ENCODE results near the gene GPC1. TPM values are rescaled to one million over a fixed set of nuclear protein-coding genes. Genes with fewer than 3 reads are reported as not detected.

The GPC1 gene
- total RNA-seq, 1 donor from 2014 or later, result 91.4 TPM

GRCh38 chr2:240512666-240513535 is 77.4 kb downstream of the GPC1 start:
- Mint-ChIP-seq H3K27ac (no peak overlapping the region), H3K4me1 (ENCODE audit: low read depth) (peaks cover 1% of the 10 kb centered on the region)
- peak; percentile 7 for DNase-seq (ENCODE audit: low spot score, unreplicated experiment)

GRCh38 chr2:240513549-240514287 is 78.3 kb downstream of the GPC1 start:
- no peak overlapping the region for H3K27ac Mint-ChIP-seq
- no peaks in the 10 kb centered on the region for H3K9me3 Mint-ChIP-seq (ENCODE audit: low read depth)
- peaks cover under 1% of the 10 kb centered on the region for H3K27me3 Mint-ChIP-seq
- H3K36me3 Mint-ChIP-seq (ENCODE audit: insufficient read depth), result peaks cover 6% of the 10 kb centered on the region
- peak; percentile 69 for DNase-seq (ENCODE audit: low spot score, unreplicated experiment)
- peaks cover 1% of the 10 kb centered on the region for H3K4me1 Mint-ChIP-seq (ENCODE audit: low read depth)
- H3K4me3 Mint-ChIP-seq (ENCODE audit: low read depth), result no peak overlapping the region
- TF ChIP-seq CTCF (IDR thresholded peaks at IDR 0.05; ENCODE audit: unreplicated experiment), result peak; percentile 89

More at GRCh38 chr2:240512666-240513535, 77.4 kb downstream of the GPC1 start:
- peaks cover 8% of the 10 kb centered on the region for H3K36me3 Mint-ChIP-seq (ENCODE audit: insufficient read depth)
- H3K4me3 Mint-ChIP-seq (ENCODE audit: low read depth), result no peak overlapping the region
- TF ChIP-seq CTCF (IDR thresholded peaks at IDR 0.05; ENCODE audit: unreplicated experiment), result no peak
- no peaks in the 10 kb centered on the region for H3K9me3 Mint-ChIP-seq (ENCODE audit: low read depth)
- no peaks in the 10 kb centered on the region for H3K27me3 Mint-ChIP-seq

GRCh38 chr2:240514631-240515030 is 79.2 kb downstream of the GPC1 start:
- H3K27ac Mint-ChIP-seq, result no peak overlapping the region
- no peak for TF ChIP-seq CTCF (IDR thresholded peaks at IDR 0.05; ENCODE audit: unreplicated experiment)

GRCh38 chr2:240517342-240517741 is 81.9 kb downstream of the GPC1 start:
- Mint-ChIP-seq H3K27me3 (peaks cover 11% of the 10 kb centered on the region), H3K9me3 (ENCODE audit: low read depth) (peaks cover 2% of the 10 kb centered on the region), H3K4me3 (ENCODE audit: low read depth) (no peak overlapping the region), H3K27ac (no peak overlapping the region), H3K4me1 (ENCODE audit: low read depth) (peaks cover 1% of the 10 kb centered on the region), H3K36me3 (ENCODE audit: insufficient read depth) (peaks cover 20% of the 10 kb centered on the region)
- DNase-seq (ENCODE audit: low spot score, unreplicated experiment), result no peak
- TF ChIP-seq CTCF (IDR thresholded peaks at IDR 0.05; ENCODE audit: unreplicated experiment), result no peak

More at GRCh38 chr2:240514631-240515030, 79.2 kb downstream of the GPC1 start:
- Mint-ChIP-seq H3K4me1 (ENCODE audit: low read depth) (peaks cover 1% of the 10 kb centered on the region), H3K4me3 (ENCODE audit: low read depth) (no peak overlapping the region), H3K27me3 (peaks cover 2% of the 10 kb centered on the region), H3K9me3 (ENCODE audit: low read depth) (no peaks in the 10 kb centered on the region), H3K36me3 (ENCODE audit: insufficient read depth) (peaks cover 6% of the 10 kb centered on the region)
- peak; percentile 5 for DNase-seq (ENCODE audit: low spot score, unreplicated experiment)

Small RNA genes within 50 kb of the gene (microRNA-seq; reads per million reads assigned to microRNA genes)
- gene MIR149 (ENCODE audit: borderline number of aligned reads, unreplicated experiment), result 12,898 reads per million, percentile 94 among the genes with 10 or more reads in this experiment

Other genes with a start within 250 kb of the GPC1 start
- 29.0 and 29.2 TPM in 2 replicates for gene ANKMY1, start 122.3 kb downstream of the GPC1 start, total RNA-seq
- 4.9 and 6.4 TPM in 2 replicates for gene DUSP28, start 124.7 kb downstream of the GPC1 start, total RNA-seq
- gene RNPEPL1, start 132.8 kb downstream of the GPC1 start, total RNA-seq, result 50.8 and 52.2 TPM in 2 replicates
- gene CAPN10, start 151.1 kb downstream of the GPC1 start, total RNA-seq, result 65.5 and 67.2 TPM in 2 replicates
- 5.8 and 6.5 TPM in 2 replicates for gene GPR35, start 189.8 kb downstream of the GPC1 start, total RNA-seq
- gene AQP12B, start 247.2 kb downstream of the GPC1 start, total RNA-seq, result not detected in 2 replicates